Motor neuron (in vitro differentiated cells): ENCODE results near the gene FOXQ1. TPM values are rescaled to one million over a fixed set of nuclear protein-coding genes. Genes with fewer than 3 reads are reported as not detected.

Experiments used
- ATAC-seq, 8 experiments: fragments of 200-7000 bp; cut with Tn5 transposase; replicated peaks in 6 of 8; 2 replicates each; pipeline ENCODE4 v1.8.0; 2021; ENCODE audit warnings: mild to moderate bottlenecking in 8 of 8, moderate library complexity in 8 of 8
- H3K27ac ChIP-seq, 2 donors: fragments of 250-450 bp; sonication (Bioruptor Pico); 2 replicates each; pipeline ENCODE4 v1.9.0; 2021; ENCODE audit warnings: antibody characterized with exemption in 2 of 2, mild to moderate bottlenecking in 2 of 2, moderate library complexity in 1 of 2
- H3K4me1 ChIP-seq, 2 donors: fragments of 250-450 bp; sonication (Bioruptor Pico); replicated peaks in 1 of 2; 2 replicates each; pipeline ENCODE4 v1.6.1; 2021; ENCODE audit warnings: antibody characterized with exemption in 2 of 2, mild to moderate bottlenecking in 2 of 2, moderate library complexity in 1 of 2
- H3K4me3 ChIP-seq, 5 donors: fragments of 250-450 bp; sonication (Bioruptor Pico); 2 replicates each; pipeline ENCODE4 v1.9.0; 2021; ENCODE audit warnings: antibody characterized with exemption in 5 of 5, mild to moderate bottlenecking in 5 of 5, moderate library complexity in 4 of 5
- WGBS, 10 experiments: fragments of 450-650 bp; shearing (Covaris generic); methylation state at CpG; one replicate each; pipeline ENCODE4 v1.0.0; 2022; 5-methylcytosine and 5-hydroxymethylcytosine counted together
- in situ Hi-C, 9 experiments: fragments of 400-800 bp; cut with MboI; loops; one replicate each; pipeline ENCODE4 v1.15.0; 2021; ENCODE audit warnings: low sequenced_read_pairs in 9 of 9, low pct_unique_long_range_greater_than_20kb in 2 of 9; ENCODE audit not compliant: unreplicated experiment in 9 of 9
- total RNA-seq, 8 experiments: library from RNA; unstranded; fragments of 300-600 nt; gene quantifications; 2 replicates each; pipeline versions ENCODE4 v1.2.3 to v1.2.4, GENCODE V29; 2022

The FOXQ1 gene
- total RNA-seq, 8 experiments from 2014 or later = 0.24 to 0.78 TPM; not detected in 6

DNA sequence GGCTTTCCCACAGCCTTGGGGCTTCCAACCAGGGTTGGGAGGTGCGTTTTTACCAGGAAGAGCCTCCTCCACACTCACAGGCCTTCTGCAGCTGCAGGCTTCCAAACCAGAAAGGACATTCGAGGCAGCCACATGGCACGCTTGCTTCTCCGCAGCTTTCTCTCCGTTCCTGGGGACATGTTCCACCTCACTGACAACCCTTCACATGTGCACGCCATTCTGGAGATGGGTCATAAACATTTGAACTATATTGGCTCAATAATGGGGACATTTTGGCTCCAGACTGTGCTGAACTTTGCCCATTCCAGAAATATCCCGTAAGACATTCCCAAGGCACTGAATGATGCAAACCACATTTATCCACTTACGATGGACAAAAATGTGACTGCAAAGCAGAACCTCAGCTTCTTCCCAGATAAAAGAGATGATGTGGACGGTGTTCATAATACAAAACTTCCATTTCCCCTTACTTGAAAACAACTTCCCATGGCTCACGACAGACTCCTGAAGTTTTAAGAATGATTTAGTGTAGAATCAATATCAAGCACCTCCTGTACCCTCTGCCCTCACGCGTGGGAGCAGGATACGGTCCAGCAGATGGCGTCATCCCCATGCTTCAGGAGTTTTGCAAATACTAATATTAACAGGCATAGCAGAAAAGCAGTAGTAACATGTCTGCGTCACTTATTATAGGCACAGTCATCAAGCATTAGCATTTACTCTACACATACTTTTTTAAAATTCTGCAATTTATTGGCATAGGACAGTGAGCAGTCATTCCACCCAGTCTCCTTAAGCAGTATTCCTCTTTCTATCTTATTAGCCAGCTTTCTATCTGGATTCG, 52.1 kb downstream of the FOXQ1 start:
- 4 to 80% (median 48%) methylated on average over 2 to 13 of the region's 16 CpGs; no CpG with 5 or more reads in 1 of the 10 experiments for WGBS, 10 experiments
- in situ Hi-C loops = no loop called here
- ATAC-seq = peak in 3 of 8 experiments; percentile 32 to 87 (median 64)
- Histone ChIP-seq H3K4me1 (no peaks in the 10 kb centered on the region), H3K27ac (no peak overlapping the region), H3K4me3 (no peak overlapping the region)

Other genes with a start within 250 kb of the FOXQ1 start
- 1 to 10 TPM in 1 of 8 experiments, under 1 TPM in 5, not detected in 2; 0.08 to 6.9 (median 0.24) TPM for gene FOXF2, start 77.5 kb downstream of the FOXQ1 start, total RNA-seq